MM.1S (cell line): ENCODE measurements around the gene MRPL43.

ENCODE experiments used
- EZH2 ChIP-seq: fragments of 300-600 bp; sonication (generic); optimal IDR thresholded peaks from 2 replicates; pipeline ENCODE3; 2017; ENCODE audit warnings: low read depth, mild to moderate bottlenecking, antibody characterized with exemption, low read length, mixed read lengths
- EZH2phosphoT487 ChIP-seq: fragments of 300-600 bp; sonication (generic); IDR thresholded peaks from 2 replicates; pipeline ENCODE4 v1.6.1; 2018; ENCODE audit warnings: antibody characterized with exemption, low read length
- TF ChIP-seq, protein P1 (sequence below): fragments of 300-600 bp; sonication (generic); IDR thresholded peaks from 2 replicates; pipeline ENCODE4 v1.5.1; 2016; ENCODE audit warnings: antibody characterized with exemption, low read length, mixed read lengths

DNA sequence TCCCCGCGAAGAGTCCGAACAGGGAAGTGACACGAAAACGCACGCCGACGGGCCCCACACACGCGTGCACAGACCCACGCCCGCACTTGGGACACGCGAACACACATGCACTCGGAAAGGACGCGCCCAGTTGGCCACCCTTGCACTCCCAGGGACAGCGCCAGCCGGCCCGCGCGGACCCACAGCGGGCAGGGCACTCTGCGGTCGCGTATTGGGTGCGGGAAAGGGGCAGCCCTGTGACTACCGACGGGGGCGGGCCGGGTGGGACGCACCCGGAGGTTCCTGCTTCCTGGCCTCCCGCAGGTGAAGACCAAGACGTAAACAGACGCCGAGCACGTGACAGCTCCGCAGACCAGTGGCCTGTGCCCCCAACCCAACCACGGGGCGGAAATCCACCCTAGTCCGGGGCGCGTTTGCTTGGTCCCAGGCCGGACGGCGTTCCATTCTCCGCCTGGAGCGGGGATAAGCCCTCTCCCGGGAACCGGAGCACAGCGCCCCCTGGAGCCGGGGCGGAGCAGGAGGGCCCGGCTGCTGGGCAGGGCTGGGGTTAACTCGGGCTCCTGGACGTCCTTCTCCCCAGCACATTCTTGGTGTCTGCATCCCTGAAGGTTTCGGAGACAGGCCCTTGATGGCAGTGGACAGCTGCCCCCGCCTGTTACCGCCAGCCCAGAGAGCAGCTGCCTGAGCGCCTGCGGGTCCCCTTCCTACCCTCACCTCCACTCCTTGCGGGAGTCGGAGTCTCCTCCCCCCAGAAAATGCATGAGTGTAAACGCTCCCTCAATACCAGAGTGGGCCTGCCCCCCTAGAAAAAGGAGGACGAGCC is 10.3 kb upstream of the MRPL43 start:
- TF ChIP-seq, protein P1, sequence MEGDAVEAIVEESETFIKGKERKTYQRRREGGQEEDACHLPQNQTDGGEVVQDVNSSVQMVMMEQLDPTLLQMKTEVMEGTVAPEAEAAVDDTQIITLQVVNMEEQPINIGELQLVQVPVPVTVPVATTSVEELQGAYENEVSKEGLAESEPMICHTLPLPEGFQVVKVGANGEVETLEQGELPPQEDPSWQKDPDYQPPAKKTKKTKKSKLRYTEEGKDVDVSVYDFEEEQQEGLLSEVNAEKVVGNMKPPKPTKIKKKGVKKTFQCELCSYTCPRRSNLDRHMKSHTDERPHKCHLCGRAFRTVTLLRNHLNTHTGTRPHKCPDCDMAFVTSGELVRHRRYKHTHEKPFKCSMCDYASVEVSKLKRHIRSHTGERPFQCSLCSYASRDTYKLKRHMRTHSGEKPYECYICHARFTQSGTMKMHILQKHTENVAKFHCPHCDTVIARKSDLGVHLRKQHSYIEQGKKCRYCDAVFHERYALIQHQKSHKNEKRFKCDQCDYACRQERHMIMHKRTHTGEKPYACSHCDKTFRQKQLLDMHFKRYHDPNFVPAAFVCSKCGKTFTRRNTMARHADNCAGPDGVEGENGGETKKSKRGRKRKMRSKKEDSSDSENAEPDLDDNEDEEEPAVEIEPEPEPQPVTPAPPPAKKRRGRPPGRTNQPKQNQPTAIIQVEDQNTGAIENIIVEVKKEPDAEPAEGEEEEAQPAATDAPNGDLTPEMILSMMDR: peak; percentile 89
- TF ChIP-seq EZH2phosphoT487 (no peak), EZH2 (no peak)
